Mucosa of stomach (tissue), 1 donor: ENCODE results near the gene LCP1.

ENCODE experiments used
- H3K27me3 ChIP-seq: one replicate; pipeline ENCODE4 v1.7.0; 2013; ENCODE audit warnings: mild to moderate bottlenecking, low read length; ENCODE audit not compliant: control insufficient read depth, insufficient read depth
- H3K36me3 ChIP-seq: one replicate; pipeline ENCODE4 v1.7.0; 2013; ENCODE audit warnings: low read length; ENCODE audit not compliant: control insufficient read depth, insufficient read depth
- H3K4me1 ChIP-seq: one replicate; pipeline ENCODE4 v1.7.0; 2013; ENCODE audit warnings: mild to moderate bottlenecking, low read length; ENCODE audit not compliant: control insufficient read depth, insufficient read depth
- H3K4me3 ChIP-seq: one replicate; pipeline ENCODE4 v1.7.0; 2013; ENCODE audit warnings: low read length
- H3K9ac ChIP-seq: one replicate; pipeline ENCODE4 v1.7.0; 2013; ENCODE audit warnings: mild to moderate bottlenecking, low read length, moderate library complexity
- H3K9me3 ChIP-seq: one replicate; pipeline ENCODE4 v1.7.0; 2013; ENCODE audit warnings: mild to moderate bottlenecking, low read length, moderate library complexity; ENCODE audit not compliant: control insufficient read depth
- donor health status: Pancreatic carcinoma.

The LCP1 gene

GRCh38 chr13:46150134-46150693 lies 31.8 kb downstream of the LCP1 start:
- Histone ChIP-seq H3K9ac (no peak overlapping the region), H3K36me3 (no peaks in the 10 kb centered on the region), H3K4me3 (no peak overlapping the region), H3K27me3 (no peaks in the 10 kb centered on the region), H3K9me3 (no peaks in the 10 kb centered on the region), H3K4me1 (no peaks in the 10 kb centered on the region)

GRCh38 chr13:46149272-46150133 lies 32.5 kb downstream of the LCP1 start:
- H3K27me3 ChIP-seq: no peaks in the 10 kb centered on the region
- H3K9me3 ChIP-seq: no peaks in the 10 kb centered on the region
- no peak overlapping the region for H3K4me3 ChIP-seq
- no peaks in the 10 kb centered on the region for H3K4me1 ChIP-seq
- no peak overlapping the region for H3K9ac ChIP-seq
- no peaks in the 10 kb centered on the region for H3K36me3 ChIP-seq

- peaks cover 5% of the 10 kb centered on the region for H3K4me1 ChIP-seq
- H3K9me3 ChIP-seq: no peaks in the 10 kb centered on the region
- no peak overlapping the region for H3K9ac ChIP-seq
- no peaks in the 10 kb centered on the region for H3K36me3 ChIP-seq
- no peaks in the 10 kb centered on the region for H3K27me3 ChIP-seq
- no peak overlapping the region for H3K4me3 ChIP-seq
Measured at GRCh38 chr13:46146898-46147297, 35.1 kb downstream of the LCP1 start.

GRCh38 chr13:46145950-46146349 lies 36.0 kb downstream of the LCP1 start:
- no peak overlapping the region for H3K4me3 ChIP-seq
- H3K36me3 ChIP-seq: no peaks in the 10 kb centered on the region
- H3K27me3 ChIP-seq: no peaks in the 10 kb centered on the region
- H3K9me3 ChIP-seq: no peaks in the 10 kb centered on the region
- peaks cover 5% of the 10 kb centered on the region for H3K4me1 ChIP-seq
- no peak overlapping the region for H3K9ac ChIP-seq

GRCh38 chr13:46145135-46145534 lies 36.8 kb downstream of the LCP1 start:
- Histone ChIP-seq H3K27me3 (no peaks in the 10 kb centered on the region), H3K4me1 (peaks cover 5% of the 10 kb centered on the region), H3K4me3 (no peak overlapping the region), H3K36me3 (no peaks in the 10 kb centered on the region), H3K9ac (no peak overlapping the region), H3K9me3 (no peaks in the 10 kb centered on the region)

GRCh38 chr13:46143184-46143701 lies 38.7 kb downstream of the LCP1 start:
- H3K4me3 ChIP-seq: no peak overlapping the region
- H3K27me3 ChIP-seq: no peaks in the 10 kb centered on the region
- H3K9ac ChIP-seq: no peak overlapping the region
- no peaks in the 10 kb centered on the region for H3K9me3 ChIP-seq
- H3K36me3 ChIP-seq: no peaks in the 10 kb centered on the region
- H3K4me1 ChIP-seq: peaks cover 5% of the 10 kb centered on the region

- Histone ChIP-seq H3K36me3 (no peaks in the 10 kb centered on the region), H3K4me3 (no peak overlapping the region), H3K4me1 (peaks cover 5% of the 10 kb centered on the region), H3K9ac (no peak overlapping the region), H3K27me3 (no peaks in the 10 kb centered on the region), H3K9me3 (no peaks in the 10 kb centered on the region)
Measured at GRCh38 chr13:46142776-46143175, 39.2 kb downstream of the LCP1 start.

GRCh38 chr13:46140044-46140443 lies 41.9 kb downstream of the LCP1 start:
- Histone ChIP-seq H3K27me3 (no peaks in the 10 kb centered on the region), H3K4me3 (no peak overlapping the region), H3K36me3 (no peaks in the 10 kb centered on the region), H3K4me1 (peaks cover 5% of the 10 kb centered on the region), H3K9me3 (no peaks in the 10 kb centered on the region), H3K9ac (no peak overlapping the region)

- H3K9me3 ChIP-seq: no peaks in the 10 kb centered on the region
- no peaks in the 10 kb centered on the region for H3K27me3 ChIP-seq
- no peaks in the 10 kb centered on the region for H3K36me3 ChIP-seq
- H3K4me3 ChIP-seq: no peak overlapping the region
- H3K9ac ChIP-seq: no peak overlapping the region
- no peaks in the 10 kb centered on the region for H3K4me1 ChIP-seq
Measured at GRCh38 chr13:46137627-46138317, 44.2 kb downstream of the LCP1 start.

- Histone ChIP-seq H3K36me3 (no peaks in the 10 kb centered on the region), H3K4me3 (no peak overlapping the region), H3K9me3 (no peaks in the 10 kb centered on the region), H3K4me1 (no peaks in the 10 kb centered on the region), H3K9ac (no peak overlapping the region), H3K27me3 (no peaks in the 10 kb centered on the region)
Measured at GRCh38 chr13:46136688-46137087, 45.3 kb downstream of the LCP1 start.

- Histone ChIP-seq H3K4me3 (no peak overlapping the region), H3K4me1 (no peaks in the 10 kb centered on the region), H3K27me3 (no peaks in the 10 kb centered on the region), H3K36me3 (no peaks in the 10 kb centered on the region), H3K9me3 (no peaks in the 10 kb centered on the region), H3K9ac (no peak overlapping the region)
Measured at GRCh38 chr13:46134961-46135522, 46.9 kb downstream of the LCP1 start.

GRCh38 chr13:46134494-46134893 lies 47.5 kb downstream of the LCP1 start:
- Histone ChIP-seq H3K9me3 (no peaks in the 10 kb centered on the region), H3K9ac (no peak overlapping the region), H3K36me3 (no peaks in the 10 kb centered on the region), H3K27me3 (no peaks in the 10 kb centered on the region), H3K4me1 (no peaks in the 10 kb centered on the region), H3K4me3 (no peak overlapping the region)
